Measurements from ENCODE around the gene HSF2. TPM values are rescaled to one million over a fixed set of nuclear protein-coding genes. Genes with fewer than 3 reads are reported as not detected.
A peak's percentile ranks its signal among the peaks of the same experiment; 100 is the strongest.

The HSF2 gene
- 10 to 100 TPM; 28.6 to 35.3 (median 34.7) TPM for polyA plus RNA-seq (ENCODE audit: insufficient read length in 4 of 4)

DNA sequence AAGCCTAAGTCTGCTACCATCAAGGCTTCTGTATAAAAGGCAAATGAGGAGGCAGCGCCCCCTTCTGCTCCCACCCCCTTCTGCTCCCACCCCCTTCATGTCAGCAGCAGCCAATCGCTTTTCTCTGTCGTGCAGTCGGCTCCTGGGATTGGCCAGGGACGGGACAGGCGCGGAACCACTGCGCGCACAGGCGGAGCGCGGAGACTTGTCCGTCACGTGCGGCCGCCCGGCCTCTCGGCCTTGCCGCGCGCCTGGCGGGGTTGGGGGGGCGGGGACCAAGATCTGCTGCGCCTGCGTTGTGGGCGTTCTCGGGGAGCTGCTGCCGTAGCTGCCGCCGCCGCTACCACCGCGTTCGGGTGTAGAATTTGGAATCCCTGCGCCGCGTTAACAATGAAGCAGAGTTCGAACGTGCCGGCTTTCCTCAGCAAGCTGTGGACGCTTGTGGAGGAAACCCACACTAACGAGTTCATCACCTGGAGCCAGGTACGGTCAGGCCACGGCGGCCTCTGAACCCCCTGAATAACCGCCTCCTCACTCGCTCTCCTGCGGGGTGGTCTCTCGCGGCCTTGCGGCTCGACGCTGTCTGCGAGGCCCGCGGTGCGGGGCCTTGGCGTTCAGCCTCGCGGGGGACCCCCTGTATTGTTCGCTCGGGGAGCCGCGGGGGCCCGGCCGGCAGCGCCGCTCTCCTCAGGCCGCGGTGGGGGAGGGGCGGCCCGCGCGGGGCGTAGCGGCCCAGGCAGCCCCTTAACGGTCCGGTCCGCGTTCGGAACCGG is at the start of gene HSF2:
HSF2 (plus strand) TSS at position 305 of the 773 bp plus-strand sequence; CDS start at position 391, 86 bp downstream.
- DNase-seq (ENCODE audit: low read depth in 4 of 4, low spot score in 3 of 4), result peak; percentile 89 to 91 (median 90)

GRCh38 chr6:122352981-122353664 is 46.3 kb upstream of the HSF2 start:
- DNase-seq (ENCODE audit: low read depth in 4 of 4, low spot score in 3 of 4), result no peak

DNA sequence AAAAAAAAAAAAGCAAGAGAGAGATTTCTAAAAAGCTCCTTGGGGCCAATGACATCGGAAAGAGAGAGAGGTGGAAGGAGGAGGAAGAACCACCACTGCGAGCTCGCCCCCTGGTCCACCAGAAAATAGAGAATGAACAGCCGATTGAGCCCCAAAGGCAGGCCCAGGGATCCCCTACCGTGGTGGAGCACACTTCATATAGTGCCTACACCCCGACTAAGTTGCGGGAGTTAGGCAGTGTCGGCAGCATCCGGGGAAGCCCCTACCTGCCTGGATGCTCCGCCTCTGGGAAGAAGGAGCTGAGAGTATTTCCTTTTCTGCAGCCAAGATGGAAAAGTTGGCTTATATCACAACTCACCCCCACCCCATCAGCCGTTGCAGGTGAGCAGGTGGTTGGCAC is 38.6 kb upstream of the HSF2 start:
- DNase-seq (ENCODE audit: low read depth in 4 of 4, low spot score in 3 of 4), result no peak

DNA sequence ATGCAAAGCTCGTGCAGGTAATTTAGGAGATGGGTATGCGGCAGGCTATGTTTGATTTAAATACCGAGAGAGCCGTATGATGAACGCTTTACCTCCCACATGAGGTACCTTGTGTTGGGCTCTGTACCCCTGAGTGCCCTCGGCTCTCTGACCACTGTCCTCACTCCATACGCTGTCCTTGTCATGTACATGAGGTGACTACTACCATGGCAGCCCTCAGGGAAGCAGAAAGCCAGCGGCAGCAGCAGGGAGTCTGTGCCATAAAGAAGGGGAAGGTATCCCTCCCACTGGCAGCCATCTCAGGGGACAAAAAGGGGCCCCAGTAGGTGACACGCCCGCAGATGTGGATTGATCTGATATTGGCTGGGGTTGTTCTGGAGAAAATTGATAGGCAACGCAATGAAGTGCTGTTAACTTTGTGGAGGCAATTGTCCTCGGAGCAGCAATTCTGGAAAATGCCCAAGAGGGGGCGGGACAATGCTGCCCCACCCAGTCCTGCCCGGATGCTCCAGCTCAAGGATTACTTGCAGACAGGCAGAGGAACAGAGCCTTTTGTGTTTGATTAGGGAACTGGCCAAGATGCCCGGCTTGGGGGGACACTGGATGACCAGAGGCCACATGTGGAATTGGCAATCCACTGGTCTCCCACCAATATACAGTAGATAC is 38.0 kb upstream of the HSF2 start:
- DNase-seq (ENCODE audit: low read depth in 4 of 4, low spot score in 3 of 4), result no peak

DNA sequence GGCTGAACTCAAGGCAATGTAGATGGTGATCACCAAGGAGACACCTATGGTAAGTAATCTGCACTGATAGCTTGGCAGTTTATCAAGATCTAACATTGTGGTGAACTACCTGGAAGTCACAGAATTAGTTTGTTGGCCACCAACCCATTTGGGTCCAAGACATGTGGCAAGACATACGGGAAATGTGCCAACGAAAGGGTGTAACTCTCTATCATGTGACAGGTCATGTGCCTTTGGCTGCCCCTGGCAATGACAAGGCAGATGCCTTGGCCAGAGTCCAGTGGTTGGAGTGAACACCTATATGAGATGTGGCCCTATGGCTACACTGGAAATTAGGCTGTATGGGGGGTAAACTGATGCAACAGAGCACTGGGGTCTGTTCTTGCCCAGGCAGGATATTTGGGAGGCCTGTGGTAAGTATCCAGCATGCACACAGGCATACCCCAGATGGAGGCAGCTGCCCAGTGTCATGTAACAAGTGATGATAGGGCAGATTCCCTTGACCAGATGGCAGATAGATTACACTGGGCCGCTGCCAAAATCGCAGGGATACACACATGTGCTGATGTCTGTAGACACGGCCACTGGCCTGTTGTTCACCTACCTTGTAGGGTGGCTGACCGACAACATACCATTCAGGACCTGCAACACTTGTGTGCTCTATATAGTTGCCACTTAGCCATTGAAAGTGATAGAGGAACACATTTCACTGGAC is 35.5 kb upstream of the HSF2 start:
- no peak for DNase-seq (ENCODE audit: low read depth in 4 of 4, low spot score in 3 of 4)

DNA sequence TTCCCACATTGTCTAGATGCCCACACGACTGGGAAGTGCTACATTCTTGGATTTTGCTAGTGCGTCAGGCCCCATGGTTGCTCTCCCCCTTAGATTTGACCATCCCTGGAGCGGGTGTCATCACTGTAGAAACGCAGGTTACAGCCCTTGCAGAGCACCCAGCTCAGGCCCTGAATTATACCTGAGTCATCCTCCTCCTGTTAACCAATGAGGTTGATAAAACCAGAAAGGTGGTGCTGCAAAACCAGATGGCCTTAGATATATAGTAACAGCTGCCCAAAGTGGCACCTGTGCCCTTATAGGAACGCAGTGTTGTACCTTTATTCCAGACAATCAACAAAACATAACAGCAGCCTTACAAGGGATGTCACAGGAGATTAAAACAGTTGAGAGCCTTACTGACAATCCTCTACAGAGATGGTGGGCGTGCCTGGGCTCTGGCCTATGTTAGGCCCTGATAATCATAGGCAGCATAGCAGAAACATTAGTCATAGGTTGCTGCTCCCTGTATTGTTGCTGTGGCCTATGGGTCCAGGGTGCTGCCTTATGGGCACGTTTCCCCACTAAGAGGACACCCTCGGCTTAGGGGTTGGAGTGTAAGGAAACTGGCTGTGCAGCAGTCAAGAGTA is 33.6 kb upstream of the HSF2 start:
- DNase-seq (ENCODE audit: low read depth in 4 of 4, low spot score in 3 of 4), result no peak

DNA sequence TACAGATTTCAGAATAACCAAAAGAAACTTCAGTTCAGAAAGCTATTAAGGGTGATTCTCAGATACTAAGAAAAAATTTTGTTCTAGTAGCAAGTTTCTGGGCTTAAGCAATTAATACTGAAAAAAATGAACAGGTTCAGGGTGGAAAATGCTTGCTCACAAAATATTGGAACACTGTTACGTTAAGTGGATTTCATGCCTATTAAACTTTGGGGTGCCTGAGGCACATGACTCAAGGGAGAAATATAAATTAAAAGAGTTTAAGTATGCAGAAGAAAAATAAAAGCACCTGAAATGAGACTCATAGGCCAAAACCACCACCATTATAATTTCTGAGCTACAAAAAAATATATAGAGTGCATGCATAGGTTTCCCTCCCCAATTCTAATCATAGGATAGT is 32.3 kb upstream of the HSF2 start:
- DNase-seq (ENCODE audit: low read depth in 4 of 4, low spot score in 3 of 4), result no peak

DNA sequence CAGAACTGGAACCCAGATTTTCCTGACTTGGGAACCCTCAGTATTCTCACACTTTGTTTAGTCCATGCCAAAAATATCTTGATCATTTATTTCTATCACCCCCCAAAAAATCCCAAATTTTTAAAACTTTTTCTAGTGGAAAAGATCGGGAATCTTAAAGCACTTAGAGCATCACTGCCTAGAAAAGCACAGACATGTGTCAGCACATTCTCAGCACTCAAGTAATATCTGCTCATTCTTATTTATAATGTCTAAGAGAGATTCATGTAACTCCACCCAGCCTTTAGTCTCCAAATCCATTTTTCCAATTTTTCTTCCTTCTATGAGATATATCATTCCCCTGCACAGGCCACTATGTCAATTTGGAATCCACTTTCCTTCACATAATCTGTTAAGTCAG is 29.9 kb upstream of the HSF2 start:
- DNase-seq (ENCODE audit: low read depth in 4 of 4, low spot score in 3 of 4), result no peak

- peak in 1 of 4 donors; percentile 3 for DNase-seq (ENCODE audit: low read depth in 4 of 4, low spot score in 3 of 4)
These were observed 26.8 kb upstream of the HSF2 start for GRCh38 chr6:122372647-122373046.

GRCh38 chr6:122374307-122374706 is 25.1 kb upstream of the HSF2 start:
- DNase-seq (ENCODE audit: low read depth in 4 of 4, low spot score in 3 of 4), result no peak

- DNase-seq (ENCODE audit: low read depth in 4 of 4, low spot score in 3 of 4), result no peak
These were observed 23.2 kb upstream of the HSF2 start for GRCh38 chr6:122376246-122376645.

DNA sequence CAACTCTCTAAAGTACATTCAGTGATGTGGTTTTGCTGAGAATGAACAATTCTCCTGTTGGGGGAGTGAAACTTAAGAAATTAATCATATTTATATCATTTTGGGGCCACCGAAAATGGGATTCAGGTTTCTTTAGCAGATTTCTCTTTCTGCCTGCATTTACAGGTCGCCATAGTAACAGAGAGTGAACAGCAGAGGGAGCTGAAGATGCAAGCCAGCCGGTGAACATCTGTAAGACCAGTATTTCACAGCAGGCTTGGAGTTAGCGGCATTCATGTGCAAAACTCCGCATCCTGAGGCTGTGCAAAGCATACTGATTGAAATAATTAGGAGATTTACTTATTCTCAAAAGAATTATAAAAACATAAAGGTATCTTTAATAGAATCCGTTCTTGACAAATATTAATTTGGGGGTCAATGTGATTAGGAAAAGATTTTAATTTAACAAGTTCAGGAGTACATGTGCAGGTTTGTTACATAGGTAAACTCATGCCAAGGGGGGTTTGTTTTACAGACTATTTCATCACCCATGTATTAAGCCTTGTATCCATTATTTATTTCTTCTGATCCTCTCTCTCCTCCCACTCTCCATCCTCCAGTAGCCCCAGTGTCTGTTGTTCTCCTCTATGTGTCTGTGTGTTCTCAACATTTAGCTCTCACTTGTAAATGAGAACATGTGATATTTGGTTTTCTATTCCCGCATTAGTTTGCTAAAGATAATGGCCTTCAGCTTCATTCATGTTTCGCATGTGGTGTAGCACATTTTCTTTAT is 17.8 kb upstream of the HSF2 start:
- peak in 3 of 4 donors; percentile 58 to 72 (median 67) for DNase-seq (ENCODE audit: low read depth in 4 of 4, low spot score in 3 of 4)

GRCh38 chr6:122385857-122386612 is 13.4 kb upstream of the HSF2 start:
- no peak for DNase-seq (ENCODE audit: low read depth in 4 of 4, low spot score in 3 of 4)

GRCh38 chr6:122388945-122389344 is 10.5 kb upstream of the HSF2 start:
- no peak for DNase-seq (ENCODE audit: low read depth in 4 of 4, low spot score in 3 of 4)

DNA sequence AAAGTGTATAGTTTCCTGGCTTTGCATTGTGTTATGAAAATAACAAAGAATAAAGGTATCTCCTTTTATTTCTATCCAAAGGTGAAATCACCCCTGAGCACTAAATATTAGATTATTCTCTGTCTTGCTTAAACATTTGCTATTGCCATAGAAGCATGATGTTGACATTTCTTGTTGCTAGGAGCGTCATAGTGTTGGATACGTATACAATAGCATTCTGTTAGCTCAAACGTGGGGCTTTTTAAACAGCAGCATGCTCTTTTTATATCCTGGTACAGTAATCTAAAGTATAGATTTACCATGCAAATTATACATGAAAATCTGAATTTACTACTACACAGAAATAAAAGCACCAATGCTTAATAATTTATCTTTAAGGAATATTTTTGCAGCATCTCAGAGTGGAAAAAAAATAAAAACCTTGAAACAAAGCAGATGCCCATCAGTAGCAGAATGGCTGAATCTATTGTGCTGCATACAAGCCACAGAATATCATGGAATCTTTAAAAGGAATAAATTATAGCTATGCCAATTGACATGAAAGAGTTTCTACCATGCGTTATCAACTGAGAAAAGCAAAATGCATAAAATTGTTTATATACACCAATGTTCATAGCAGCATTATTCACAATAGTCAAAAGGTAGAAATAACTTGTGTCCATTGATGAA is 9.6 kb upstream of the HSF2 start:
- no peak for DNase-seq (ENCODE audit: low read depth in 4 of 4, low spot score in 3 of 4)

- no peak for DNase-seq (ENCODE audit: low read depth in 4 of 4, low spot score in 3 of 4)
These were observed 6.7 kb upstream of the HSF2 start for GRCh38 chr6:122392564-122393350.

DNA sequence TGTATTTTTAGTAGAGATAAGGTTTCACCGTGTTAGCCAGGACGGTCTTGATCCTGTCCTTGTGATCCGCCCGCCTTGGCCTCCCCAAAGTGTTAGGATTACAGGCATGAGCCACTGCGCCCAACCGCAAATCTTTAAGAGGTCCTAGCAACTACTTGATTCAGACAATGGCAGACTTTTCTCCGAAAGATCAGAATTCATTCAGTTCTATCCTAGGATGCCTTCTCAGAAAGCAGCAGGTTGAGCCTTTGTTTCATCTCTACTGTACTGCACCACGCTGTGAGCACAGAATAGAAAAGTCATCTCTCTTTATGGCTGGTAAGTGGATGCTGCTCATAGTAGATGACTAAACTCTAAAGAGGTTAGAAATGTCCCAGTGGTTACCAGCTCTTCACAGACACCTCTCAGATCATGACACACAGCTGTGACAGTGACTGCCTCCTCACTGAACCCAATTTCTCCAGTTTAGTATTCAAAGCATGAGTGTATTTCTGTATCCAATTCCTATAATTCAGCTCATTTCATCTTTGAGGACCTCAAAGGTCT is 6.0 kb upstream of the HSF2 start:
- DNase-seq (ENCODE audit: low read depth in 4 of 4, low spot score in 3 of 4), result no peak

All from right renal pelvis (tissue), 4 donors.